SK-N-SH (cell line): Measurements from ENCODE around the gene IL31RA. TPM values are rescaled to one million over a fixed set of nuclear protein-coding genes. Genes with fewer than 3 reads are reported as not detected.

Experiments used
- CTCF ChIA-PET: fragments of 300-600, 350-600 bp; formaldehyde crosslinking; extraction: SDS; loops from one replicate; lab custom pipeline; 2021; lab: Yijun Ruan, JAX
- POLR2A ChIA-PET: fragments of 350-600 bp; sonication (Branson Sonifier 250); formaldehyde crosslinking; extraction: SDS; loops from one replicate; lab custom pipeline; 2020; ENCODE audit warnings: antibody characterized with exemption, inconsistent platforms; lab: Yijun Ruan, JAX
- DNase-seq: peaks from one replicate; pipeline ENCODE4 v3.0.0; 2012
- H2AFZ ChIP-seq: fragments of 200-600 bp; sonication (generic); 2 replicates; pipeline ENCODE4 v1.8.1; 2016; ENCODE audit warnings: antibody characterized with exemption, mild to moderate bottlenecking, low read depth
- H3F3A ChIP-seq: fragments of 200-600 bp; sonication (generic); replicated peaks from 2 replicates; pipeline ENCODE3; 2016; ENCODE audit warnings: antibody characterized with exemption, mild to moderate bottlenecking; ENCODE audit not compliant: insufficient read depth
- H3K27ac ChIP-seq, 2 experiments: fragments of 200-500 bp in 1 of 2; fragments of 200-600 bp in 1 of 2; sonication (Bioruptor generic) in 1 of 2; sonication (generic), shearing (Covaris generic) in 1 of 2; 2 replicates each; pipeline versions ENCODE4 v1.5.1 to v1.6.1; 2014 to 2016; ENCODE audit warnings: low read depth in 2 of 2, inconsistent platforms in 1 of 2, low read length in 1 of 2, mild to moderate bottlenecking in 1 of 2, mixed read lengths in 1 of 2
- H3K27me3 ChIP-seq: fragments of 200-600 bp; sonication (generic), shearing (Covaris generic); 2 replicates; pipeline ENCODE4 v1.6.1; 2016; ENCODE audit warnings: mixed run types; ENCODE audit not compliant: insufficient read depth
- H3K36me3 ChIP-seq, 2 experiments: fragments of 200-500 bp in 1 of 2; fragments of 200-600 bp in 1 of 2; sonication (Bioruptor generic) in 1 of 2; sonication (generic) in 1 of 2; replicated peaks in 1 of 2; 2 replicates each; pipeline versions ENCODE3 to v1.5.1; 2014 to 2016; ENCODE audit warnings: low read length in 1 of 2, mild to moderate bottlenecking in 1 of 2; ENCODE audit not compliant: insufficient read depth in 2 of 2, control insufficient read depth in 1 of 2
- H3K4me1 ChIP-seq, 2 experiments: fragments of 200-500 bp in 1 of 2; fragments of 200-600 bp in 1 of 2; sonication (Bioruptor generic) in 1 of 2; sonication (generic), shearing (Covaris generic) in 1 of 2; 2 replicates each; pipeline versions ENCODE4 v1.5.1 to v1.6.1; 2014 to 2016; ENCODE audit warnings: low read depth in 1 of 2, low read length in 1 of 2, mixed run types in 1 of 2; ENCODE audit not compliant: insufficient read depth in 2 of 2, control insufficient read depth in 1 of 2
- H3K4me2 ChIP-seq: fragments of 200-600 bp; sonication (generic), shearing (Covaris generic); 2 replicates; pipeline ENCODE4 v1.6.1; 2017; ENCODE audit warnings: mixed run types
- H3K4me3 ChIP-seq, 2 experiments: fragments of 200-500 bp in 1 of 2; fragments of 200-600 bp in 1 of 2; sonication (Bioruptor generic) in 1 of 2; sonication (generic), shearing (Covaris generic) in 1 of 2; 2 replicates each; pipeline versions ENCODE4 v1.5.1 to v1.8.1; 2014 to 2016; ENCODE audit warnings: low read depth in 2 of 2, inconsistent platforms in 1 of 2, low read length in 1 of 2, mild to moderate bottlenecking in 1 of 2, mixed read lengths in 1 of 2, moderate library complexity in 1 of 2
- H3K79me2 ChIP-seq: fragments of 200-600 bp; sonication (generic); 2 replicates; pipeline ENCODE4 v1.8.1; 2017; ENCODE audit warnings: mild to moderate bottlenecking; ENCODE audit not compliant: insufficient read depth
- H3K9ac ChIP-seq: fragments of 200-600 bp; sonication (generic); 2 replicates; pipeline ENCODE4 v1.6.1; 2017; ENCODE audit warnings: mixed run types
- H3K9me2 ChIP-seq: fragments of 200-600 bp; sonication (generic); 2 replicates; pipeline ENCODE4 v1.6.1; 2017; ENCODE audit warnings: mixed run types
- H3K9me3 ChIP-seq: fragments of 200-600 bp; sonication (generic); 2 replicates; pipeline ENCODE4 v1.6.1; 2017; ENCODE audit warnings: mixed run types, mild to moderate bottlenecking, moderate library complexity
- H4K20me1 ChIP-seq: fragments of 200-600 bp; sonication (generic); 2 replicates; pipeline ENCODE4 v1.6.1; 2017; ENCODE audit warnings: mild to moderate bottlenecking, mixed run types; ENCODE audit not compliant: insufficient read depth
- ELF1 ChIP-seq: IDR thresholded peaks from 2 replicates; pipeline ENCODE4 v1.4.0; 2012
- EP300 ChIP-seq, 2 experiments: IDR thresholded peaks; 2 replicates each; pipeline versions ENCODE4 v1.4.0 to v1.6.1; 2012; ENCODE audit warnings: borderline replicate concordance in 1 of 2, low read depth in 1 of 2, low read length in 1 of 2
- JUND ChIP-seq: IDR thresholded peaks from 2 replicates; pipeline ENCODE4 v1.4.0; 2012
- MXI1 ChIP-seq: IDR thresholded peaks from 2 replicates; pipeline ENCODE4 v1.6.1; 2012; ENCODE audit warnings: mild to moderate bottlenecking, low read depth, low read length, improper control_type of control experiment
- POLR2AphosphoS5 ChIP-seq: IDR thresholded peaks from 2 replicates; pipeline ENCODE4 v1.6.1; 2012; ENCODE audit warnings: low read depth, low read length
- RCOR1 ChIP-seq: fragments of 150-350 bp; IDR thresholded peaks from 2 replicates; pipeline ENCODE4 v1.6.1; 2017; ENCODE audit warnings: antibody characterized with exemption, low read length
- SIN3A ChIP-seq: IDR thresholded peaks from 2 replicates; pipeline ENCODE4 v1.6.1; 2012; ENCODE audit warnings: low read depth, mild to moderate bottlenecking, low read length, moderate library complexity, borderline replicate concordance
- TAF1 ChIP-seq: IDR thresholded peaks from 2 replicates; pipeline ENCODE4 v1.6.1; 2012; ENCODE audit warnings: low read depth, mild to moderate bottlenecking, low read length, moderate library complexity, borderline replicate concordance
- TCF12 ChIP-seq: IDR thresholded peaks from 2 replicates; pipeline ENCODE4 v1.4.0; 2012
- TEAD4 ChIP-seq: IDR thresholded peaks from 2 replicates; pipeline ENCODE4 v1.4.0; 2012; ENCODE audit warnings: mild to moderate bottlenecking, borderline replicate concordance; ENCODE audit not compliant: insufficient read depth
- YY1 ChIP-seq: IDR thresholded peaks from 2 replicates; pipeline ENCODE4 v1.4.0; 2012; ENCODE audit warnings: low read depth, mild to moderate bottlenecking
- WGBS: methylation state at CpG from one replicate; pipeline ENCODE4 v1.1.6; 2017; ENCODE audit warnings: low lambda C conversion rate; 5-methylcytosine and 5-hydroxymethylcytosine counted together
- polyA plus RNA-seq, 3 experiments: library from polyadenylated mRNA; depleted of rRNA; stranded (reverse); fragments of >200 nt; gene quantifications; 2 replicates each; pipeline ENCODE4 v1.2.3, GENCODE V29; 2012
- TF ChIP-seq, protein P1 (sequence below): fragments of 150-350 bp; IDR thresholded peaks from 2 replicates; pipeline ENCODE4 v1.6.1; 2016; ENCODE audit warnings: mild to moderate bottlenecking, low read depth, low read length
- TF ChIP-seq, protein P2 (sequence below): IDR thresholded peaks from 2 replicates; pipeline ENCODE4 v1.4.0; 2012; ENCODE audit warnings: low read depth
- TF ChIP-seq, protein P3 (sequence below): IDR thresholded peaks from 2 replicates; pipeline ENCODE4 v1.6.1; 2012; ENCODE audit warnings: mild to moderate bottlenecking, low read depth, low read length, moderate library complexity
- TF ChIP-seq, protein P4 (sequence below): IDR thresholded peaks from 2 replicates; pipeline ENCODE4 v1.4.0; 2012; ENCODE audit warnings: low read depth, borderline replicate concordance
- TF ChIP-seq, protein P5 (sequence below): IDR thresholded peaks from 2 replicates; pipeline ENCODE4 v1.4.0; 2012; ENCODE audit warnings: low read depth, borderline replicate concordance

Gene IL31RA
- polyA plus RNA-seq, 1 of the 3 experiments (the other 2 are of a cell fraction): 0.20 TPM

DNA sequence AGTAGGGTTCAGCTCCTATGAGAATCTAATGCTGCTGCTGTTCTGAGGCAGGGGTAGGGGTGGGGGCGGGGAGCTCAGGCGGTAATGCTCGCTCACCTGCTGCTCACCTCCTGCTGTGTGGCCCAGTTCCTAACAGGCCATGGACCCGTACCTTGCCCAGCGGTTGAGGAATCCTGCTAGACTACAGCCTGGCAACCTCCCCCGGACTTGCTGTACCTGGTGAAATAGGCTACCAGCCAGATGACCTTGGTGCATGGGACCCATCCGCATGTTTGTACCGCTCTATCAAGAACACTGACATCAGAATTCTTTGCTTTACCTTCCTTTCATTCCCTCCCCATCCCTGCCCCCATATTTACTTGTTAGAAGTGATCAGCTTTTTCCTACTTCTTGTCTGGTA lies 15.3 kb downstream of the IL31RA start:
- Histone ChIP-seq H3K4me3 (no peak overlapping the region), H3K9me2 (no peaks in the 10 kb centered on the region), H3K9me3 (no peaks in the 10 kb centered on the region), H3K27me3 (no peaks in the 10 kb centered on the region), H2AFZ (no peak overlapping the region), H4K20me1 (no peaks in the 10 kb centered on the region), H3F3A (peaks cover 11% of the 10 kb centered on the region), H3K9ac (no peak overlapping the region)
- CTCF ChIA-PET: no interaction called here
- no peak for DNase-seq
- TF ChIP-seq MXI1: no peak
- TF ChIP-seq, all 33 proteins: peak for 0
- H3K36me3 ChIP-seq: no peaks in the 10 kb centered on the region
- POLR2A ChIA-PET: no interaction called here
- H3K4me1 ChIP-seq: peaks cover 0 to 7% of the 10 kb centered on the region in 2 experiments; a peak in 2 of 4 replicates
- H3K79me2 ChIP-seq: no peaks in the 10 kb centered on the region
- no peak overlapping the region for H3K27ac ChIP-seq
- WGBS: 95% methylated on average over 4 of the region's 8 CpGs
- no peak overlapping the region for H3K4me2 ChIP-seq

DNA sequence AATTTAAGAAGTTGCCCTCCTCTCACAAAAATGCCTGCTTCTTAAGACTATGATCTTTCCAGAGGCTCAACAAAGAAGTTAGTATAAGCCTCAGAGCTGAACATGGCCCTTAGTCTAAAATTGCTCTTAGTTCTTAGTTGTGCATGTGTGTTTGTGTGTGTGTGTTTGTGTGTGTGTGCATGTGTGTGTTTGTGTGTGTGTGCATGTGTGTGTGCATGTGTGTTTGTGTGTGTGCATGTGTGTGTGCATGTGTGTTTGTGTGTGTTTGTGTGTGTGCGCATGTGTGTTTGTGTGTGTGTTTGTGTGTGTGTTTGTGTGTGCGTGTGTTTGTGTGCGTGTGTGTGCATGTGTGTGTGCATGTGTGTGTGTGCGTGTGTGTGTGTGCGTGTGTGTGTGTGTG lies 15.8 kb downstream of the IL31RA start:
- Histone ChIP-seq H3K36me3 (no peaks in the 10 kb centered on the region), H3K27me3 (no peaks in the 10 kb centered on the region), H3F3A (peaks cover 11% of the 10 kb centered on the region), H2AFZ (no peak overlapping the region), H3K9me3 (no peaks in the 10 kb centered on the region), H3K4me2 (no peak overlapping the region), H4K20me1 (no peaks in the 10 kb centered on the region), H3K9ac (no peak overlapping the region), H3K4me3 (no peak overlapping the region), H3K9me2 (no peaks in the 10 kb centered on the region), H3K4me1 (peaks cover 0 to 7% of the 10 kb centered on the region in 2 experiments; a peak in 2 of 4 replicates), H3K27ac (no peak overlapping the region), H3K79me2 (no peaks in the 10 kb centered on the region)
- no peak for TF ChIP-seq YY1
- no peak for TF ChIP-seq EP300 (IDR thresholded peaks at IDR 0.05; ENCODE audit: borderline replicate concordance in 1 of 2, low read depth in 1 of 2, low read length in 1 of 2)
- TF ChIP-seq ELF1: no peak
- TF ChIP-seq SIN3A: no peak
- no peak for TF ChIP-seq TCF12
- TF ChIP-seq, protein P1, sequence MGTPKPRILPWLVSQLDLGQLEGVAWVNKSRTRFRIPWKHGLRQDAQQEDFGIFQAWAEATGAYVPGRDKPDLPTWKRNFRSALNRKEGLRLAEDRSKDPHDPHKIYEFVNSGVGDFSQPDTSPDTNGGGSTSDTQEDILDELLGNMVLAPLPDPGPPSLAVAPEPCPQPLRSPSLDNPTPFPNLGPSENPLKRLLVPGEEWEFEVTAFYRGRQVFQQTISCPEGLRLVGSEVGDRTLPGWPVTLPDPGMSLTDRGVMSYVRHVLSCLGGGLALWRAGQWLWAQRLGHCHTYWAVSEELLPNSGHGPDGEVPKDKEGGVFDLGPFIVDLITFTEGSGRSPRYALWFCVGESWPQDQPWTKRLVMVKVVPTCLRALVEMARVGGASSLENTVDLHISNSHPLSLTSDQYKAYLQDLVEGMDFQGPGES: no peak
- TF ChIP-seq, protein P2, sequence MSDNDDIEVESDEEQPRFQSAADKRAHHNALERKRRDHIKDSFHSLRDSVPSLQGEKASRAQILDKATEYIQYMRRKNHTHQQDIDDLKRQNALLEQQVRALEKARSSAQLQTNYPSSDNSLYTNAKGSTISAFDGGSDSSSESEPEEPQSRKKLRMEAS: no peak
- TF ChIP-seq, protein P3, sequence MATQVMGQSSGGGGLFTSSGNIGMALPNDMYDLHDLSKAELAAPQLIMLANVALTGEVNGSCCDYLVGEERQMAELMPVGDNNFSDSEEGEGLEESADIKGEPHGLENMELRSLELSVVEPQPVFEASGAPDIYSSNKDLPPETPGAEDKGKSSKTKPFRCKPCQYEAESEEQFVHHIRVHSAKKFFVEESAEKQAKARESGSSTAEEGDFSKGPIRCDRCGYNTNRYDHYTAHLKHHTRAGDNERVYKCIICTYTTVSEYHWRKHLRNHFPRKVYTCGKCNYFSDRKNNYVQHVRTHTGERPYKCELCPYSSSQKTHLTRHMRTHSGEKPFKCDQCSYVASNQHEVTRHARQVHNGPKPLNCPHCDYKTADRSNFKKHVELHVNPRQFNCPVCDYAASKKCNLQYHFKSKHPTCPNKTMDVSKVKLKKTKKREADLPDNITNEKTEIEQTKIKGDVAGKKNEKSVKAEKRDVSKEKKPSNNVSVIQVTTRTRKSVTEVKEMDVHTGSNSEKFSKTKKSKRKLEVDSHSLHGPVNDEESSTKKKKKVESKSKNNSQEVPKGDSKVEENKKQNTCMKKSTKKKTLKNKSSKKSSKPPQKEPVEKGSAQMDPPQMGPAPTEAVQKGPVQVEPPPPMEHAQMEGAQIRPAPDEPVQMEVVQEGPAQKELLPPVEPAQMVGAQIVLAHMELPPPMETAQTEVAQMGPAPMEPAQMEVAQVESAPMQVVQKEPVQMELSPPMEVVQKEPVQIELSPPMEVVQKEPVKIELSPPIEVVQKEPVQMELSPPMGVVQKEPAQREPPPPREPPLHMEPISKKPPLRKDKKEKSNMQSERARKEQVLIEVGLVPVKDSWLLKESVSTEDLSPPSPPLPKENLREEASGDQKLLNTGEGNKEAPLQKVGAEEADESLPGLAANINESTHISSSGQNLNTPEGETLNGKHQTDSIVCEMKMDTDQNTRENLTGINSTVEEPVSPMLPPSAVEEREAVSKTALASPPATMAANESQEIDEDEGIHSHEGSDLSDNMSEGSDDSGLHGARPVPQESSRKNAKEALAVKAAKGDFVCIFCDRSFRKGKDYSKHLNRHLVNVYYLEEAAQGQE: no peak
- TF ChIP-seq TEAD4: no peak
- TF ChIP-seq, protein P4, sequence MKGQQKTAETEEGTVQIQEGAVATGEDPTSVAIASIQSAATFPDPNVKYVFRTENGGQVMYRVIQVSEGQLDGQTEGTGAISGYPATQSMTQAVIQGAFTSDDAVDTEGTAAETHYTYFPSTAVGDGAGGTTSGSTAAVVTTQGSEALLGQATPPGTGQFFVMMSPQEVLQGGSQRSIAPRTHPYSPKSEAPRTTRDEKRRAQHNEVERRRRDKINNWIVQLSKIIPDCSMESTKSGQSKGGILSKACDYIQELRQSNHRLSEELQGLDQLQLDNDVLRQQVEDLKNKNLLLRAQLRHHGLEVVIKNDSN: no peak
- TF ChIP-seq TAF1: no peak
- TF ChIP-seq JUND: no peak
- TF ChIP-seq RCOR1: no peak
- TF ChIP-seq, protein P5, sequence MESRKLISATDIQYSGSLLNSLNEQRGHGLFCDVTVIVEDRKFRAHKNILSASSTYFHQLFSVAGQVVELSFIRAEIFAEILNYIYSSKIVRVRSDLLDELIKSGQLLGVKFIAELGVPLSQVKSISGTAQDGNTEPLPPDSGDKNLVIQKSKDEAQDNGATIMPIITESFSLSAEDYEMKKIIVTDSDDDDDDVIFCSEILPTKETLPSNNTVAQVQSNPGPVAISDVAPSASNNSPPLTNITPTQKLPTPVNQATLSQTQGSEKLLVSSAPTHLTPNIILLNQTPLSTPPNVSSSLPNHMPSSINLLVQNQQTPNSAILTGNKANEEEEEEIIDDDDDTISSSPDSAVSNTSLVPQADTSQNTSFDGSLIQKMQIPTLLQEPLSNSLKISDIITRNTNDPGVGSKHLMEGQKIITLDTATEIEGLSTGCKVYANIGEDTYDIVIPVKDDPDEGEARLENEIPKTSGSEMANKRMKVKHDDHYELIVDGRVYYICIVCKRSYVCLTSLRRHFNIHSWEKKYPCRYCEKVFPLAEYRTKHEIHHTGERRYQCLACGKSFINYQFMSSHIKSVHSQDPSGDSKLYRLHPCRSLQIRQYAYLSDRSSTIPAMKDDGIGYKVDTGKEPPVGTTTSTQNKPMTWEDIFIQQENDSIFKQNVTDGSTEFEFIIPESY: no peak
- TF ChIP-seq POLR2AphosphoS5: no peak
- ChIA-PET CTCF (no interaction called here), POLR2A (no interaction called here)
- WGBS: 66% methylated on average over 5 of the region's 5 CpGs
- DNase-seq: no peak
